IMR-90 (cell line): ENCODE data around the gene ME1. TPM values are rescaled to one million over a fixed set of nuclear protein-coding genes. Genes with fewer than 3 reads are reported as not detected.
"Not testable (repeated sequence)": the region's sequence is repeated elsewhere in the genome, so short reads cannot be mapped to it uniquely, and the experiment has no call there.

ENCODE experiments used
- ATAC-seq: fragments of 200-7000 bp; cut with Tn5 transposase; 2 replicates; pipeline ENCODE4 v1.9.1; 2020; ENCODE audit warnings: low read depth, mild to moderate bottlenecking, moderate library complexity
- BruUV-seq: library from RNA; stranded (reverse); fragments of 400-500 nt; replicated peaks from 2 replicates; lab custom pipeline; 2021; lab: Mats Ljungman, UMichigan
- CTCF ChIA-PET: fragments of 300-600 bp; formaldehyde crosslinking; extraction: SDS; loops from one replicate; lab custom pipeline; 2021; ENCODE audit warnings: antibody characterized with exemption; lab: Yijun Ruan, JAX
- POLR2A ChIA-PET: fragments of 300-600 bp; sonication (Branson Sonifier 250); formaldehyde crosslinking; loops from one replicate; lab custom pipeline; 2022; ENCODE audit warnings: antibody characterized with exemption; ENCODE audit not compliant: unreplicated experiment; lab: Charles Lee
- DNase-seq: peaks from one replicate; pipeline ENCODE4 v3.0.0; 2013
- H2AFZ ChIP-seq: replicated peaks from 2 replicates; pipeline ENCODE3; 2013; ENCODE audit warnings: low read length, mild to moderate bottlenecking; ENCODE audit not compliant: poor library complexity
- H2AK5ac ChIP-seq: 2 replicates; pipeline ENCODE4 v1.6.1; 2013; ENCODE audit warnings: low read depth, low read length, inconsistent platforms
- H2AK9ac ChIP-seq: replicated peaks from 2 replicates; pipeline ENCODE3; 2013; ENCODE audit warnings: mild to moderate bottlenecking, low read depth, low read length, moderate library complexity; ENCODE audit not compliant: poor library complexity
- H2BK120ac ChIP-seq: 2 replicates; pipeline ENCODE4 v1.6.1; 2013; ENCODE audit warnings: low read depth, low read length, inconsistent platforms
- H2BK15ac ChIP-seq: 3 replicates; pipeline ENCODE4 v1.6.1; 2013; ENCODE audit warnings: low read depth, low read length, inconsistent platforms
- H2BK20ac ChIP-seq: 2 replicates; pipeline ENCODE4 v1.6.1; 2013; ENCODE audit warnings: low read depth, mild to moderate bottlenecking, inconsistent platforms, low read length, moderate library complexity
- H2BK5ac ChIP-seq: 2 replicates; pipeline ENCODE4 v1.6.1; 2013; ENCODE audit warnings: mild to moderate bottlenecking, low read depth, low read length, inconsistent platforms; ENCODE audit not compliant: poor library complexity, severe bottlenecking
- H3K14ac ChIP-seq: replicated peaks from 2 replicates; pipeline ENCODE4 v1.6.1; 2013; ENCODE audit warnings: low read depth, low read length, inconsistent platforms
- H3K18ac ChIP-seq: 2 replicates; pipeline ENCODE4 v1.6.1; 2013; ENCODE audit warnings: low read depth, low read length, control low read depth
- H3K23ac ChIP-seq: 2 replicates; pipeline ENCODE4 v1.6.1; 2013; ENCODE audit warnings: low read depth, low read length, inconsistent platforms
- H3K27ac ChIP-seq: 2 replicates; pipeline ENCODE4 v1.5.1; 2013; ENCODE audit warnings: mild to moderate bottlenecking, control low read depth, low read length; ENCODE audit not compliant: insufficient read depth
- H3K27me3 ChIP-seq: 2 replicates; pipeline ENCODE4 v1.6.1; 2013; ENCODE audit warnings: low read length; ENCODE audit not compliant: control insufficient read depth, insufficient read depth
- H3K36me3 ChIP-seq: 2 replicates; pipeline ENCODE4 v1.6.1; 2013; ENCODE audit warnings: low read length, mixed read lengths; ENCODE audit not compliant: control insufficient read depth, insufficient read depth
- H3K4ac ChIP-seq: 2 replicates; pipeline ENCODE4 v1.6.1; 2013; ENCODE audit warnings: low read depth, low read length, inconsistent platforms
- H3K4me1 ChIP-seq: 2 replicates; pipeline ENCODE4 v1.6.1; 2013; ENCODE audit warnings: low read length, mixed read lengths; ENCODE audit not compliant: control insufficient read depth, insufficient read depth
- H3K4me2 ChIP-seq: 2 replicates; pipeline ENCODE4 v1.6.1; 2013; ENCODE audit warnings: low read depth, mild to moderate bottlenecking, control low read depth, low read length, moderate library complexity
- H3K4me3 ChIP-seq: 2 replicates; pipeline ENCODE4 v1.5.1; 2013; ENCODE audit warnings: low read depth, mild to moderate bottlenecking, control low read depth, low read length, moderate library complexity; ENCODE audit not compliant: insufficient read depth
- H3K56ac ChIP-seq: 2 replicates; pipeline ENCODE4 v1.6.1; 2013; ENCODE audit warnings: low read length, inconsistent platforms; ENCODE audit not compliant: insufficient read depth; ENCODE audit errors: extremely low read depth
- H3K79me1 ChIP-seq, 2 experiments: 2 replicates each; pipeline ENCODE4 v1.6.1; 2013; ENCODE audit warnings: low read length in 2 of 2, inconsistent platforms in 1 of 2, low read depth in 1 of 2
- H3K9ac ChIP-seq: 2 replicates; pipeline ENCODE4 v1.6.1; 2013; ENCODE audit warnings: low read depth, low read length, control low read depth
- H3K9me1 ChIP-seq: 2 replicates; pipeline ENCODE4 v1.6.1; 2013; ENCODE audit warnings: low read length, inconsistent platforms; ENCODE audit not compliant: insufficient read depth
- H3K9me3 ChIP-seq: 2 replicates; pipeline ENCODE4 v1.6.1; 2013; ENCODE audit warnings: low read length; ENCODE audit not compliant: control insufficient read depth, insufficient read depth
- H4K20me1 ChIP-seq: 2 replicates; pipeline ENCODE4 v1.6.1; 2013; ENCODE audit warnings: low read length, inconsistent platforms; ENCODE audit not compliant: insufficient read depth
- H4K5ac ChIP-seq: 2 replicates; pipeline ENCODE4 v1.6.1; 2013; ENCODE audit warnings: mild to moderate bottlenecking, low read depth, low read length, control low read depth
- H4K8ac ChIP-seq, 2 experiments: 2 replicates each; pipeline ENCODE4 v1.6.1; 2013; ENCODE audit warnings: low read depth in 2 of 2, low read length in 2 of 2, control low read depth in 1 of 2, inconsistent platforms in 1 of 2
- H4K91ac ChIP-seq: 2 replicates; pipeline ENCODE4 v1.6.1; 2013; ENCODE audit warnings: low read depth, low read length, inconsistent platforms; ENCODE audit not compliant: insufficient read depth
- WGBS, 2 experiments: methylation state at CpG; one replicate each; pipeline versions ENCODE4 v1.1.5 to v1.1.7; 2013; ENCODE audit warnings: missing lambda C conversion rate in 2 of 2; ENCODE audit not compliant: insufficient read length in 1 of 2; ENCODE audit errors: extremely low coverage in 2 of 2; 5-methylcytosine and 5-hydroxymethylcytosine counted together
- dilution Hi-C: fragments of 300-500 bp; cut with HindIII; formaldehyde crosslinking; loops from one replicate; pipeline ENCODE4 v1.14.3; 2018; ENCODE audit warnings: low sequenced_read_pairs; ENCODE audit not compliant: unreplicated experiment
- in situ Hi-C: fragments of 300-500 bp; cut with MboI; formaldehyde crosslinking; loops from 3 replicates; pipeline ENCODE4 v1.14.3; 2019; ENCODE audit warnings: low sequenced_read_pairs, inconsistent platforms, mixed read lengths
- intact Hi-C: fragments of 100-400 bp; cut with micrococcal nuclease; formaldehyde crosslinking; loops from 2 replicates; pipeline ENCODE4 v1.10.0; 2022
- polyA plus RNA-seq, 3 experiments: library from polyadenylated mRNA; depleted of rRNA; stranded (reverse); fragments of >200 nt; gene quantifications; 2 replicates each; pipeline ENCODE4 v1.2.3, GENCODE V29; 2012; ENCODE audit warnings: low replicate concordance in 1 of 3
- total RNA-seq: library from RNA; depleted of rRNA; stranded (reverse); fragments of >200 nt; gene quantifications from 2 replicates; pipeline ENCODE4 v1.2.3, GENCODE V29; 2012

ME1 gene
- total and polyA plus RNA-seq, 2 of the 4 experiments (the other 2 are of a cell fraction) = 21.5 to 24.4 TPM

- POLR2A ChIA-PET, CTCF ChIA-PET, in situ Hi-C loops: not testable (repeated sequence)
These were observed 174.1 kb downstream of the ME1 start for GRCh38 chr6:83256719-83257118.

More at GRCh38 chr6:83256719-83257118, 174.1 kb downstream of the ME1 start:
- H3K9me1 ChIP-seq, H4K91ac ChIP-seq, H2AFZ ChIP-seq, H2BK20ac ChIP-seq, dilution Hi-C loops, H2BK120ac ChIP-seq, H3K4me2 ChIP-seq, DNase-seq, H3K56ac ChIP-seq, H4K8ac ChIP-seq, ATAC-seq, H3K36me3 ChIP-seq, H3K27me3 ChIP-seq, H3K23ac ChIP-seq, intact Hi-C loops, H2AK9ac ChIP-seq, H3K14ac ChIP-seq, H3K27ac ChIP-seq, H3K79me1 ChIP-seq, BruUV-seq, H3K18ac ChIP-seq, H3K4ac ChIP-seq, H3K9me3 ChIP-seq, H3K4me1 ChIP-seq, H3K4me3 ChIP-seq, H3K9ac ChIP-seq, H4K5ac ChIP-seq, H4K20me1 ChIP-seq, H2BK15ac ChIP-seq, H2AK5ac ChIP-seq, H2BK5ac ChIP-seq: not testable (repeated sequence)
- WGBS, 2 experiments = no CpG with 5 or more reads among the region's 3 CpGs
